ENCODE results near the gene KLHDC10.

DNA sequence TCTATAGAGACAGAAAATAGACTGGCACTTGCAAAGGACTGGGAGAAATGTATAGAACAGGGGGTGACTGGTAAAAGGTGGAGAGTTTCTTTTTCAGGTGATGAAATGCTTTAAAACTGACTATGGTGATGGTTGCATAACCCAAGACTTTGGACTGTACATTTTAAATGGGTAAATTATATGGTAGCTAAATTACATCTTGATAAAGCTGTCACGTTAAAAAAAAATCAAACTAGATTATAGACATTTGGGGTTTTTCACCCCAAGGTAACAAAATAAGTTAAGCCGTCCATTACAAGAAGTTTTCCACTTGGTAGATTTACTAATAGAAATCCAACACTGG lies 110.9 kb downstream of the KLHDC10 start:
- TF ChIP-seq, protein P1, sequence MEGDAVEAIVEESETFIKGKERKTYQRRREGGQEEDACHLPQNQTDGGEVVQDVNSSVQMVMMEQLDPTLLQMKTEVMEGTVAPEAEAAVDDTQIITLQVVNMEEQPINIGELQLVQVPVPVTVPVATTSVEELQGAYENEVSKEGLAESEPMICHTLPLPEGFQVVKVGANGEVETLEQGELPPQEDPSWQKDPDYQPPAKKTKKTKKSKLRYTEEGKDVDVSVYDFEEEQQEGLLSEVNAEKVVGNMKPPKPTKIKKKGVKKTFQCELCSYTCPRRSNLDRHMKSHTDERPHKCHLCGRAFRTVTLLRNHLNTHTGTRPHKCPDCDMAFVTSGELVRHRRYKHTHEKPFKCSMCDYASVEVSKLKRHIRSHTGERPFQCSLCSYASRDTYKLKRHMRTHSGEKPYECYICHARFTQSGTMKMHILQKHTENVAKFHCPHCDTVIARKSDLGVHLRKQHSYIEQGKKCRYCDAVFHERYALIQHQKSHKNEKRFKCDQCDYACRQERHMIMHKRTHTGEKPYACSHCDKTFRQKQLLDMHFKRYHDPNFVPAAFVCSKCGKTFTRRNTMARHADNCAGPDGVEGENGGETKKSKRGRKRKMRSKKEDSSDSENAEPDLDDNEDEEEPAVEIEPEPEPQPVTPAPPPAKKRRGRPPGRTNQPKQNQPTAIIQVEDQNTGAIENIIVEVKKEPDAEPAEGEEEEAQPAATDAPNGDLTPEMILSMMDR (conservative IDR thresholded peaks at IDR 0.05; ENCODE audit: low read depth, low read length), result no peak
- TF ChIP-seq EZH2phosphoT487 (IDR thresholded peaks at IDR 0.05; ENCODE audit: borderline replicate concordance, low read length), result no peak
- TF ChIP-seq EZH2 (IDR thresholded peaks at IDR 0.05; ENCODE audit: low read length, unreplicated experiment), result no peak
